CD8-positive, alpha-beta memory T cell (primary cell): ENCODE results near the gene TNNT1. TPM values are rescaled to one million over a fixed set of nuclear protein-coding genes. Genes with fewer than 3 reads are reported as not detected.

Experiments used
- CTCF ChIA-PET: fragments of 350-600 bp; sonication (Branson Sonifier 250); formaldehyde crosslinking; loops from one replicate; lab custom pipeline; 2021; ENCODE audit warnings: antibody characterized with exemption; lab: Charles Lee
- POLR2A ChIA-PET: fragments of 350-600 bp; sonication (Branson Sonifier 250); formaldehyde crosslinking; loops from one replicate; lab custom pipeline; 2021; ENCODE audit warnings: antibody characterized with exemption; lab: Charles Lee
- DNase-seq, 5 donors: peaks; one replicate each; pipeline versions ENCODE4 v3.0.0 to v3.0.0-alpha.2; 2020 to 2022; ENCODE audit warnings: mixed read lengths in 1 of 5
- H3K27ac ChIP-seq: one replicate; pipeline ENCODE4 v1.7.0; 2013; ENCODE audit warnings: low read depth, mild to moderate bottlenecking, low read length, moderate library complexity
- H3K27me3 ChIP-seq: 2 replicates; pipeline ENCODE4 v1.7.0; 2013; ENCODE audit warnings: low read length, mild to moderate bottlenecking; ENCODE audit not compliant: insufficient read depth, poor library complexity, severe bottlenecking
- H3K36me3 ChIP-seq: 2 replicates; pipeline ENCODE4 v1.7.0; 2013; ENCODE audit warnings: mild to moderate bottlenecking, low read length, moderate library complexity; ENCODE audit not compliant: insufficient read depth
- H3K4me1 ChIP-seq: 2 replicates; pipeline ENCODE4 v1.7.0; 2013; ENCODE audit warnings: mild to moderate bottlenecking, low read length, moderate library complexity; ENCODE audit not compliant: insufficient read depth
- H3K4me3 ChIP-seq: 2 replicates; pipeline ENCODE4 v1.7.0; 2013; ENCODE audit warnings: mild to moderate bottlenecking, low read length
- H3K9me3 ChIP-seq: 2 replicates; pipeline ENCODE4 v1.7.0; 2013; ENCODE audit warnings: mild to moderate bottlenecking, low read length
- H3K27ac Mint-ChIP-seq, 8 donors: one replicate each; pipeline ENCODE4 v1.8.0; 2020 to 2021; ENCODE audit warnings: mixed read lengths in 8 of 8, mild to moderate bottlenecking in 6 of 8, inconsistent platforms in 3 of 8, moderate library complexity in 3 of 8
- H3K27me3 Mint-ChIP-seq, 2 donors: one replicate each; pipeline ENCODE4 v1.8.0; 2020 to 2021; ENCODE audit warnings: mixed read lengths in 2 of 2, mild to moderate bottlenecking in 1 of 2, moderate library complexity in 1 of 2
- H3K36me3 Mint-ChIP-seq, 3 donors: one replicate each; pipeline ENCODE4 v1.8.0; 2020 to 2021; ENCODE audit warnings: mixed read lengths in 3 of 3, inconsistent platforms in 1 of 3, mild to moderate bottlenecking in 1 of 3
- H3K4me1 Mint-ChIP-seq, 3 donors: one replicate each; pipeline ENCODE4 v1.8.0; 2020 to 2021; ENCODE audit warnings: mixed read lengths in 3 of 3, inconsistent platforms in 1 of 3, mild to moderate bottlenecking in 1 of 3
- H3K4me3 Mint-ChIP-seq, 7 donors: one replicate each; pipeline ENCODE4 v1.8.0; 2020 to 2021; ENCODE audit warnings: mixed read lengths in 7 of 7, mild to moderate bottlenecking in 6 of 7, moderate library complexity in 4 of 7, inconsistent platforms in 2 of 7
- H3K9me3 Mint-ChIP-seq, 5 donors: one replicate each; pipeline ENCODE4 v1.8.0; 2020 to 2022; ENCODE audit warnings: mixed read lengths in 5 of 5, mild to moderate bottlenecking in 3 of 5, moderate library complexity in 2 of 5, inconsistent platforms in 1 of 5
- polyA plus RNA-seq: library from polyadenylated mRNA; unstranded; fragments of 300-500 nt; fragmentation: Illumina TruSeq; gene quantifications from one replicate; pipeline ENCODE4 v1.2.3, GENCODE V29; 2021
- total RNA-seq, 2 experiments: library from RNA; stranded (reverse); gene quantifications; one replicate each; pipeline ENCODE4 v1.2.3, GENCODE V29; 2021

TNNT1 gene
- total and polyA plus RNA-seq, 3 experiments from 2014 or later = not detected

DNA sequence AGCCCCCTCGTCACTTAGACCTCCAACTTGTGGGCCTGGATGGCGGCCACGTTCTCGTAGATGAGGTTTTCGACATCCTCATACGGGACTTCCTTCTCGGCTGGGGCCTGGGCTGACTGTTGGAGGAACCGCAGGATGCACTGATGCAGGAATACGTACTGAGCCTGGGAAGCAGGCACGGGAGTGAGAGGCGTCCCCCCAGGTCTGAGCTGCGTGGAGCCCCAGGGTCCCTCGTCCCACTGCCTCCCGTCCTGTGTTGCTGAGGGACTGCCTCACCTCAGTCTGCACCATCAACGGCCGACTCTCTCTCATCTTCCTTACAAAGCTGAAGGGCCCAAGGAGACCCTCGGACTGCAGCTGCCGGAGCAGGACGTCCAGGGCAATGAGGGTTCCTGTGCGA, 32.7 kb upstream of the TNNT1 start:
- no peak for DNase-seq
- CTCF ChIA-PET = interaction anchor here (1.1 kb wide), 1 partner anchor 72 kb away, joined by 3 read pairs; no protein-coding TSS in a partner anchor
- Mint-ChIP-seq H3K4me3 (peak overlapping the region in 1 of 7 donors; percentile 50), H3K27me3 (peaks cover 51 to 66% of the 10 kb centered on the region in 2 donors), H3K4me1 (peaks cover 17 to 29% (median 18%) of the 10 kb centered on the region in 3 donors), H3K27ac (peak overlapping the region in 1 of 8 donors; percentile 14), H3K36me3 (no peaks in the 10 kb centered on the region), H3K9me3 (no peaks in the 10 kb centered on the region)
- peaks cover 23% of the 10 kb centered on the region for H3K4me1 ChIP-seq
- no peaks in the 10 kb centered on the region for H3K9me3 ChIP-seq
- no peak overlapping the region for H3K27ac ChIP-seq
- no peak overlapping the region for H3K4me3 ChIP-seq
- H3K27me3 ChIP-seq = peaks cover 44% of the 10 kb centered on the region
- POLR2A ChIA-PET = no interaction called here
- H3K36me3 ChIP-seq = no peaks in the 10 kb centered on the region

DNA sequence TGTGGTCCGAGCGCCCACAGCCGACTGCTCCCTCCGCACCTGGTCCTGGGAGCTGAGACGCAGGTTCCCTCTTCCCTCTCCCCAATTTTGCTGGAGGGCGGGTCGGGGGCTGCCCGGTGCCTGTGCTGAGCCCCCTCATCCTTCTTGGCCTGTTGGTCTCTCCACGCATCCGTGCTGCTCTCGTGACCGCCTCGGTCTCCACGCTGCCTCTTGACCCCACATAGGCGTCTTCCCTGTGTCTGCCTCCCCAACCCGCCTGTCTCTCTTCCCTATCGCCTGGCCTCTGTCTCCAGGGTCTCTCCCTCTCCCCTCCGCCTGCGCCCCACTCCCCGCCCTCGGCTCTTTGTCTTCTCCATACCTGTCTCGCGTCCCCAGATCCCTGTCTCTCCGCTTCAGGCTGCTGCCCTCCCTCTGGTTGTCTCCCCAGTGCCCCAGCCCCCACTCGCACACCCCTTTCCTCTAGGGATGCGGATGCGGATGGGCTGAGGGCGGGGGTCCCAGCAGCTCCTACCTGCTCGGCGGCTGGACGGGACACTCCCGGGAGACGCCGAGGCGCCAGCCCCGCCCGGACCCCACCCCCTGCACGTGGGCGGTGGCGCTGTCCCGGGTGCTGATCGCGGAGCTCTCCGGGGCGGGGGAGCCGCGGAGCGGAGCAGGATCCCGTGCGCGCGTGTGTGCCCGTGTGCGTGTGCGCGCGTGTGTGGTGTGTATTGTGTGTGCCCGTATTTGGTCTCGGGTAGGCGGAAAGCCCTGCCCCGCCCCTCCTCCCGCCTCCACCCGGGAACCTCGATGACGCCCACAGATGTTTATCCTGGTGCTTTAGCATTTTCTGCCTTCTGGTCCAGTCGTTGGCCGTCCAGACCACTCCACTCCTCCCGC, 30.8 kb upstream of the TNNT1 start, which contains the start of gene SYT5:
Gene SYT5 (minus strand): TSS at position 684 of the 879 bp plus-strand sequence. CDS start 1,248 bp downstream, outside the sequence.
- peak within 1 kb of the TSS; percentile 26 to 97 (median 96) for H3K27ac Mint-ChIP-seq
- H3K27me3 ChIP-seq = peaks cover 61% of the 10 kb centered on the region
- peak within 1 kb of the TSS; percentile 75 to 92 (median 78) for H3K4me3 Mint-ChIP-seq
- peaks cover 23% of the 10 kb centered on the region for H3K4me1 ChIP-seq
- peaks cover 17 to 29% (median 18%) of the 10 kb centered on the region in 3 donors for H3K4me1 Mint-ChIP-seq
- no peaks in the 10 kb centered on the region for H3K9me3 ChIP-seq
- no peaks in the 10 kb centered on the region for H3K36me3 Mint-ChIP-seq
- peaks cover 0 to 2% (median 0%) of the 10 kb centered on the region in 5 donors for H3K9me3 Mint-ChIP-seq
- ChIA-PET POLR2A (interaction anchor here (0.6 to 1.0 kb wide), 2 partner anchors 40 to 1521 kb away, joined by 3 read pairs; no protein-coding TSS in a partner anchor), CTCF (no interaction called here)
- peak; percentile 37 to 76 (median 52) for DNase-seq
- H3K36me3 ChIP-seq = no peaks in the 10 kb centered on the region
- peak within 1 kb of the TSS; percentile 62 for H3K27ac ChIP-seq
- peaks cover 60 to 68% of the 10 kb centered on the region in 2 donors for H3K27me3 Mint-ChIP-seq
- H3K4me3 ChIP-seq = peak within 1 kb of the TSS; percentile 57

DNA sequence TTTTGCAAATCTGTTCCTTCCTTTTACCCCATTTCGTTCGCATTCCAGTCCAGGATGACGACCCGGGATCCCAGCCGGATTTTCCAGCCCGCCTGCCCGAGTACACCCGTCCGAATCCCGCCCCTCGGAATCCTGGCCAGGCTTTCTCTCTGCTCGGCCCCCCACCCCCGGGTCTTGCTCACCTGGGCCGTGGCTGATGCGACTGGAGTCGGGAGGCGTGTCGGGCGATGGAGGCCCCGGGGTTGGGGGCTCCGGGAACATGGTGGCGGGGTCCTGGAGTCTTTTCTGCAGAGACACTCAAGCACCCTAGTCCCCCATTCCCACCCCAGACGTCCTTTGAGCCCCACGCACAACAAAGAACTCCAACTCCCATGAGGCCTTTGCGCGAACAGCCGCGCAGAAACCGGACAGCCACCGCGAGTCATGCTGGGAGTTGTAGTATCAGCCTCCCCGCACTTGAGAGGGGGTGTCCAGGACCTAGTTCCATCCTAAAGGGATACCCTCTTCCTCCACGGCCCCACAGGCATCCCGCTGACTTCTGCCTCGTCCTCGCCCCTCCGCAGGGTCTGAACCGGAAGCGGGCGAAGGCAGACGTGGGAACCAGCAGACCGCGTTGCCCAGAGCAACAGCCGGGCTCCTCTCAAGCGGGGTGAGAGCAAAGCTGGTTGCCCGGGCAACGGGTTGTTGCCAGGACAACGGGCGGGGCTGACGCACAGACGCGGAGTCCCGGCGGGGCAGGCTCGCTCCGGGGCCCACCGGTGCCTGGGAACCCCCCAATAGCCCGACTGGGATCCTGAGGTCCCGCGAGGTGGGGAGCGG, 30.0 kb upstream of the TNNT1 start:
- Histone ChIP-seq H3K4me3 (peak overlapping the region; percentile 57), H3K36me3 (no peaks in the 10 kb centered on the region), H3K27ac (peak overlapping the region; percentile 62), H3K4me1 (peaks cover 28% of the 10 kb centered on the region), H3K9me3 (no peaks in the 10 kb centered on the region), H3K27me3 (peaks cover 70% of the 10 kb centered on the region)
- Mint-ChIP-seq H3K27me3 (peaks cover 68 to 72% of the 10 kb centered on the region in 2 donors), H3K4me1 (peaks cover 21 to 36% (median 24%) of the 10 kb centered on the region in 3 donors), H3K4me3 (peak overlapping the region; percentile 75 to 92 (median 78)), H3K9me3 (peaks cover 0 to 7% (median 0%) of the 10 kb centered on the region in 5 donors), H3K27ac (peak overlapping the region; percentile 26 to 97 (median 94)), H3K36me3 (no peaks in the 10 kb centered on the region)
- CTCF ChIA-PET = no interaction called here
- peak; percentile 95 to 99 (median 97) for DNase-seq
- POLR2A ChIA-PET = interaction anchor here (0.6 kb wide), 2 partner anchors 123 to 1520 kb away, joined by 3 to 4 read pairs; no protein-coding TSS in a partner anchor

DNA sequence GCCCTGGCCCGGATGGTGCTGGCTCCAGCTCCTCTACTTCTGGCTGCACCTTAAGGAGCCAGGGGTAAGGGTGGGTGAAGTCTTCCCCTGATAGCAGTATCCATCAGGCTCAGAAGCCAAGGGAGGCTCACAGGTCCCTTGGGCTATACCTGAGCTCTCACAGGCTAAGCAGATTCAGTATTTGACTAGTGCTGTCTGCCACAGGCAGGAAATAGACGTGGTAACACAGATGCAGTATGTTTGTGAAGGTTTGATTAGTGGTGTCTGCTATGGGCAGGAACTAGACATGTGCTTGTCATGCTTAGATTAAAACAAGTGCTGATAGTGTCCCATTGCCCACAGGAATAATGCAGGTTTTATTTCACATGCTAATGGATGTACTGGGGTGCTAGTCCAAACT, 27.1 kb upstream of the TNNT1 start:
- Histone ChIP-seq H3K36me3 (no peaks in the 10 kb centered on the region), H3K9me3 (no peaks in the 10 kb centered on the region), H3K4me1 (peaks cover 39% of the 10 kb centered on the region), H3K4me3 (no peak overlapping the region), H3K27me3 (peaks cover 78% of the 10 kb centered on the region), H3K27ac (no peak overlapping the region)
- no peaks in the 10 kb centered on the region for H3K36me3 Mint-ChIP-seq
- H3K27ac Mint-ChIP-seq = peak overlapping the region in 2 of 8 donors; percentile 19 to 73
- peaks cover 21 to 47% (median 31%) of the 10 kb centered on the region in 3 donors for H3K4me1 Mint-ChIP-seq
- peaks cover 75 to 79% of the 10 kb centered on the region in 2 donors for H3K27me3 Mint-ChIP-seq
- DNase-seq = no peak
- peak overlapping the region in 1 of 7 donors; percentile 78 for H3K4me3 Mint-ChIP-seq
- ChIA-PET POLR2A (no interaction called here), CTCF (no interaction called here)
- H3K9me3 Mint-ChIP-seq = peaks cover 0 to 7% (median 2%) of the 10 kb centered on the region in 5 donors

DNA sequence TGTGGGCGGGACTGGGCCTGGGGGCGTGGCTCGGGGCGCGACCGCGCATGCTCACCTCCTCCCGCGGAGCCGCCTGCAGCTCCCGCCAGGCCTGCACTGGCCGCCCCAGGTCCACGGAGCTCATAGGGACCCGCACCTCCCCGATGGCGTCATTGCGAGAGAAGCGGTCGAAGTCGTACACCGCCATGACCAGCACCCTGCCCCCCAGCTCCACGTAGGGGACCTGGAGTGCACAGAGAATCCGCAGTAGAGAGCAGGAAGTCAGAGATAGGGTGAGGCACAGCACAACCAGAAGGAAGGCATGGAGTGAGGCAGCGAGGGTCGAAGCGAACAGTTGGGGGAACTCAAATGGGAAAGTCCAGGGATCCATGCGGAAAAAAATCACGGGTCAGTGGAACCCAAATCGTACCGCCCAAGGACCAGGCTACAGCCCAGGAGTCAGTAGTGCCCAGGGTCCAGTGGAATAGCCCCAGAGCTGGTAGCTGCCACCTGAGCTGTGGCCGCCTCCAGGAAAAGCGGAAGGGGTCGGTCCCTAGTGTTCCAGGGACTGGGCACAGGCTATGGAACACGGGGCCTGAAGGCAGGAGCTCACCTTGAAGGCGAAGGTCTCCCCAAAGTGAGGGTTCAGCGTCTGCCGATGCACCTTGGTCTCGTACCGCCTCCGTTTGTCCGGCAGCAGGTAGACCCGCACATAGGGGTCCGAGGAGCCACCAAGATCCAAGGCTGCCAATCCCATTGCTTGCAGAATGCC, 26.3 kb upstream of the TNNT1 start:
- ChIA-PET CTCF (no interaction called here), POLR2A (no interaction called here)
- no peak overlapping the region for H3K4me3 Mint-ChIP-seq
- Histone ChIP-seq H3K4me3 (no peak overlapping the region), H3K27ac (peak overlapping the region; percentile 38), H3K36me3 (no peaks in the 10 kb centered on the region), H3K9me3 (no peaks in the 10 kb centered on the region), H3K27me3 (peaks cover 73% of the 10 kb centered on the region), H3K4me1 (peaks cover 35% of the 10 kb centered on the region)
- H3K27me3 Mint-ChIP-seq = peaks cover 75 to 79% of the 10 kb centered on the region in 2 donors
- peaks cover 21 to 43% (median 27%) of the 10 kb centered on the region in 3 donors for H3K4me1 Mint-ChIP-seq
- H3K27ac Mint-ChIP-seq = no peak overlapping the region
- DNase-seq = no peak
- peaks cover 0 to 7% (median 2%) of the 10 kb centered on the region in 5 donors for H3K9me3 Mint-ChIP-seq
- H3K36me3 Mint-ChIP-seq = no peaks in the 10 kb centered on the region

DNA sequence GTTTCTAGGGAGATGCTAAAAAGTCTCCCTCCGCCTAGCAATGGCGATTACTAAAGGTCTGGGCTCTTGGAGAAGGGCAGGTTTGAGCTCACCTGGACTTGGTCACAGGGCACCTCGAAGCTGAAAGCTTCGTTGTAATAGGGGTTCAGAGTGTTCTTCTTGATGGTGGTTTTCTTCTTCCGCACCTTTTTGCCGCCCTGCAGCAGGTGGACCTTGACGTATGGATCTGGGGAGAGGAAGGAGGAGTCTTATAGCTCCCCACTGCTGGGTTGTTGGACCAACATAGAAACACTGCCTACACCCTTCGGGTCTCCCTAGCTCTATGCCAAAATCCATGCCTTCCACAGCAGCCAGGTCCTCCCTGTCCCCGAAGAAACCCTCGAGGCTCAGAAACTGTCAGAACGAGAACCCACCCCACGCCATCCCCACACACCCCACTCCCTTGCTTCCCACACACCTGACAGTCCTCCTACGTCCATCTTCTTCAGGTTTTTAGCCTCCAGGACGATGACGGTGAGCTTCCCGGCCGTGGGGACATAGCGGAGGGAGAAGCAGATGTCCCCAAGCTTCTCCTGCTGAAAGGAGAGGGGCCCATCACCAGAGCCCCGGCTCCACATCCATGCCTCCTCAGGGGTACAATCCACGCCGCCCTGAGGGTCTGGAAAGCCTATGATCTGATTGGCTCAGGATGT, 25.6 kb upstream of the TNNT1 start:
- Histone ChIP-seq H3K36me3 (no peaks in the 10 kb centered on the region), H3K9me3 (no peaks in the 10 kb centered on the region), H3K27me3 (peaks cover 70% of the 10 kb centered on the region), H3K4me1 (peaks cover 28% of the 10 kb centered on the region), H3K27ac (peak overlapping the region; percentile 24), H3K4me3 (no peak overlapping the region)
- H3K27me3 Mint-ChIP-seq = peaks cover 78 to 79% of the 10 kb centered on the region in 2 donors
- POLR2A ChIA-PET = no interaction called here
- H3K27ac Mint-ChIP-seq = peak overlapping the region in 2 of 8 donors; percentile 13 to 43
- H3K4me3 Mint-ChIP-seq = peak overlapping the region; percentile 24 to 58 (median 44)
- H3K4me1 Mint-ChIP-seq = peaks cover 18 to 35% (median 22%) of the 10 kb centered on the region in 3 donors
- peaks cover 0 to 7% (median 2%) of the 10 kb centered on the region in 5 donors for H3K9me3 Mint-ChIP-seq
- DNase-seq = no peak
- CTCF ChIA-PET = interaction anchor here (1.3 kb wide), 1 partner anchor 14 kb away, joined by 3 read pairs; no protein-coding TSS in a partner anchor
- H3K36me3 Mint-ChIP-seq = no peaks in the 10 kb centered on the region
